GM12873 (cell line): ENCODE measurements around the gene TREML2.

Experiments used
- TF ChIP-seq, protein P1 (sequence below): IDR thresholded peaks from 2 replicates; pipeline ENCODE4 v1.5.1; 2012; ENCODE audit warnings: low read depth, mild to moderate bottlenecking, moderate library complexity, low read length, control low read depth; ENCODE audit not compliant: insufficient read depth; ENCODE audit errors: missing control alignments

The TREML2 gene

DNA sequence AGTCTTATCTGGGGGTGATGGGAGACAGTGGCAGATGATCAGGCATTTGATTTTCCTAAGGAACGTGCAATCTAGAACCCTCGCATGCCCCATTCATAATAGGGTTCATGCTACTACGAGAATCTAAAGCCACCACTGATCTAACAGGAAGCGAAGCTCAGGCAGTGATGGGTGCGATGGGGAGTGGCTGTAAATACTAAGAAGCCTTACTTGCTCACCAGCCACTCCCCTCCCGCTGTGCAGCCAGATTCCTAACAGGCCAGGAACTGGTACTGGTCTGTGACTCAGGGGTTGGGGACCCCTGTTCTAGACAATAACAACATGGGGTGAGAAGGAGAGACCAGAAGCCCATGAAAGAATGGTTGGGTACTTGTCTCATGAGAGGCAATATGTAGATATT is 31.7 kb upstream of the TREML2 start:
- TF ChIP-seq, protein P1, sequence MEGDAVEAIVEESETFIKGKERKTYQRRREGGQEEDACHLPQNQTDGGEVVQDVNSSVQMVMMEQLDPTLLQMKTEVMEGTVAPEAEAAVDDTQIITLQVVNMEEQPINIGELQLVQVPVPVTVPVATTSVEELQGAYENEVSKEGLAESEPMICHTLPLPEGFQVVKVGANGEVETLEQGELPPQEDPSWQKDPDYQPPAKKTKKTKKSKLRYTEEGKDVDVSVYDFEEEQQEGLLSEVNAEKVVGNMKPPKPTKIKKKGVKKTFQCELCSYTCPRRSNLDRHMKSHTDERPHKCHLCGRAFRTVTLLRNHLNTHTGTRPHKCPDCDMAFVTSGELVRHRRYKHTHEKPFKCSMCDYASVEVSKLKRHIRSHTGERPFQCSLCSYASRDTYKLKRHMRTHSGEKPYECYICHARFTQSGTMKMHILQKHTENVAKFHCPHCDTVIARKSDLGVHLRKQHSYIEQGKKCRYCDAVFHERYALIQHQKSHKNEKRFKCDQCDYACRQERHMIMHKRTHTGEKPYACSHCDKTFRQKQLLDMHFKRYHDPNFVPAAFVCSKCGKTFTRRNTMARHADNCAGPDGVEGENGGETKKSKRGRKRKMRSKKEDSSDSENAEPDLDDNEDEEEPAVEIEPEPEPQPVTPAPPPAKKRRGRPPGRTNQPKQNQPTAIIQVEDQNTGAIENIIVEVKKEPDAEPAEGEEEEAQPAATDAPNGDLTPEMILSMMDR, result no peak

DNA sequence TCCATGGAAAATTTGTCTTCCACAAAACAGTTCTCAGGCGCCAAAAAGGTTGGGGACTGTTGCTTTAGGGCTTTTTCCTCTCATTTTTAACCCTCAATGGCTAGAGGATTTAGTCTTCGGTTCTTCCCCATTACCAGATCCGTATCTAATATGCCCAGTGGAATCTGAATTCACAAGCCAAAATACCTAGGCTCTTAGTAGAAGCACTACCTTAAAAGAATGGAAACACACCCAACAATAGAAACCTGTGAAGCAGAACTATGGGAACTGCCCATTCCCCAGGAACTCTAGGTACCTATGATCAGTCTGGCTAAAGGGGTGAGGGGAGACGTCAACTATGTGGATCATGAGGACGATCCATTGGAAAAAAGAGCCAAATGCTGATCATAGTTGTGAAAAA is 30.3 kb upstream of the TREML2 start:
- TF ChIP-seq, protein P1, result no peak

DNA sequence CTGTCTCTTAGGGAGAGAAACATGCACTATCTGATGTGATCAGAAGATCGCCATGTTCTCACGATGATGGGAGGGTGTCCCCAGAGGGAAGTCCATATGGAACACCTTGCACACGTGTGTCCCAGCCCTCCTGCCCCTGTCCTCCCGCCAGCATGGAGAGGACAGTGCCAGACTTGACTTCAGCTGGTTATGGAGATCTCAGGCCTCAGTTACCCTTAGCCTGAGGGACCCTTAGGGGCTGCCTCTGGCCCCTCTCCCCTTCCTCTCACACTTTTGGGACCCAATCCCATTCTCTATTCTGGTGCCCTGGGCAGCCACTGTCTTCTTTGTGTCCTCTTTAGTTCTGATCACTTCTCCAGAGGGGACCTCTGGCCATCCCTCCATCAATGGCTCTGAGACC is 28.8 kb upstream of the TREML2 start:
- TF ChIP-seq, protein P1, result no peak

DNA sequence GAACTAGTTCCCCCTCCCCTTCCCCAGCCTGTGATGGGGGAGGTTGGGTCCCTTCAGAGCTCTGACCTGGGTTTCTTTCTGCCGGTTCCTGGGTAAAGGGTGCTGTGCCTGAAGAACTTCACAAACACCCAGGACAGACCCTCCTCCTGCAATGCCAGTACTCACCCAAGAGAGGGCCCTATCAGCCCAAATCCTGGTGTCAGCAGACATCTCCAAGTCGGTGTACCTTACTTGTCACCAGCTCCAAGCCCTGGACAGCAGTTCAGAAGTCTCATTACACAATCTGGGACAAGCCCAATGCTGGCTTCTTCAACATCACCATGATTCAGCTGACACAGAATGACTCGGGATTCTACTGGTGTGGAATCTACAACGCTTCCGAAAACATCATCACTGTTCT is 27.7 kb upstream of the TREML2 start:
- TF ChIP-seq, protein P1, result peak; percentile 38

DNA sequence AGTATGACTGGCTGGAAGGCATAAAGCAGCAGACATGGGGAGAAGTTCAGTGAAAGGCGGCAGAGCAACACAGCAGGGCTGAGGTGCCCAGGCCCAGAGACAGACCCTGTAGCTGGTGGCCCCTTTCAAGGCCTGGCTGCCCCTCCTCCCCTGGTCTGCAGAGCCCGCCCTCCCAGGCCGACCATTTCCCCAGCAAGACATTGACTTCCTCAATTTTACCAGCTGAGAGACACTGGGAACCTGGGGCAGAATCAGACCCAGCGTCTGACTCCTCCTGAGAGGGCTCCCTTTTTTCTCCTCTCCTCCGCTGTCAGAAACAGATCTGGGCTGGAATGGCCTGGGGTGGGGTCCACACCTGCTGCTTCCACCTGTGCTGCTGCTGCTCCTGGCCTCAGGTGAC is 27.1 kb upstream of the TREML2 start, which contains the start of gene TREML4:
Gene TREML4, plus strand, starts transcription at position 254 of the 400 bp plus-strand sequence. Its CDS starts 79 bp downstream, at position 333.
- TF ChIP-seq, protein P1, result no peak

DNA sequence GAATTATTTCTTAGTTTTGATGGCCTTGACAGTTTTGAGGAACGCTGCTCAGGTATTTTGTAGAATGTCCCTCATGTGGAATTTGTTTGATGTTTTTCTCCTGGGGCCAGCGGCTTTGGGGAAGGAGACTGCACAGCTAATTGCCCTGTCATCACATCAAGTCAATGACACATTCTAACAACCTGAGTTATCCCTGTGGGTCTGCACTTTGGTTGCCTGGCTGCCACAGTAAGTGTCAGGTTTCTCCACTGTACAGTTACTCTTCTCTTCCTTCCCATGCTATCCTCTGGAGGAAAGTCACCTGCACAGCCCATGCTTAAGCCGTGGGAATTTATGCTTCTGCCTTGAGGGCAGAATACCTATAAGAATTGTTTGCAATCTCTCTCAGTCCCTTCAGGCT is 25.8 kb upstream of the TREML2 start:
- TF ChIP-seq, protein P1, result no peak

DNA sequence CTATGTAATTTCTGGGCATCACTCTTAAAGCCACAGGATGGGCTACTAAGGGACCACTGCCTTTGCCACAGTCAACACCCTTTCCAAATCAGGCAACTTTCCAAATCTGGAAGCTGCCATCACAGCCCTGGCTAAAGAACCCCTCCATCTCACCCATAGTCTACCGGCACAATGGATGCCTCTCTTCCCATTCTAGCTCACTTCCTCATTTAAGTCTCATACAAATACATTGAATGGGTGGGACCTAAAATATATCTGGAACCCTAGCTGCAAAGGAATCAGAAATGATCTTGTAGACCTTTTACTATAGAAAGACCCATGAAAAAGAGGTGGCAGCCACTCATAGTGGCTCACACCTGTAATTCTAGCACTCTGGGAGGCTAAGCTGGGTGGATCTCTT is 23.9 kb upstream of the TREML2 start:
- TF ChIP-seq, protein P1, result no peak

DNA sequence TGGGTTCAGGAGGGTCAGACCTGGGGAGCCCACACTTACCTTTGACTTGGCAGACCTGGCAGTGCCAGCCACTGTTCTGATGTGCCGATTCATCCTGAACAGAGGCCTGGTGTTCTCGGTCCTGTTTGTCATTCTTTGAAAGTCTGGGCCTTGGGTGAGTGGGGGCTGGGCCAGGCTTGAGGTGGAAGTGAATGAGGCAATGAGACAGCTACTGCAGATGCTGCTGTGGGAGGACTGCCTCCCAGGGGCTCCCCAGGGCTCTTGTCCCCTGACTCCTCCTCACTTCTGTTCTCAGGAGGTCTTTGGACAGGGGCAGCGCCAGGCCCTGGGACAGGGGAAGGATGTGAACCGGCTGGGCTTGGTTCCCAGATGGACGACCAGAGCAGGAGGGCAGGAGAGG is 21.6 kb upstream of the TREML2 start:
- TF ChIP-seq, protein P1, result no peak
